Transverse colon (tissue), 3 donors: Measurements from ENCODE around the gene CORIN.

Experiments
- EP300 ChIP-seq: sonication (generic); formaldehyde crosslinking; IDR thresholded peaks from one replicate; pipeline ENCODE4 v1.6.1; 2017; ENCODE audit warnings: antibody characterized with exemption, low read depth
- TF ChIP-seq, protein P1 (sequence below), 5 experiments: fragments of 200-600 bp in 3 of 5; fragments of 450-650 bp in 2 of 5; sonication (generic) in 3 of 5; IDR thresholded peaks; 1 replicate in 2 of 5; 2 replicates in 3 of 5; pipeline ENCODE4 v1.5.1; 2016 to 2017; ENCODE audit warnings: antibody characterized with exemption in 5 of 5, inconsistent platforms in 3 of 5, mild to moderate bottlenecking in 2 of 5, moderate library complexity in 1 of 5

DNA sequence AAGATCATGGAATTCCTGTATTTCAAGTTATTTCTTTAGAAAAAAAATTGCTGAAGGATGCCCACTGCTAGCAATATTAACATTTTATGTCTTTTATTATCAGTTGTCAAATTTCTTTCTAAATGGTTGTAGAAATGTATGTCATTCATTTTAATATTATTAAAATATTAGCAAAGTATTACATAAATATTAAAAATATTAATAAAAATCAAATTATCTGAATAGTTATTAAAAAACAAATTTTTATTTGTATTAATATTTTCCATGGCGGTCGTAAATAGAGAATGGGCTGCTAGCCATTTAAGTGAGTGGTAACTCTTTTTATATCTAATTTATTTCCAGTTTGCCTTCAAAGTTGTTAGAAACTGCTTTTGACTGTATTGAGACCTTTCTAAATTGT lies 280.6 kb downstream of the CORIN start:
- TF ChIP-seq, protein P1, sequence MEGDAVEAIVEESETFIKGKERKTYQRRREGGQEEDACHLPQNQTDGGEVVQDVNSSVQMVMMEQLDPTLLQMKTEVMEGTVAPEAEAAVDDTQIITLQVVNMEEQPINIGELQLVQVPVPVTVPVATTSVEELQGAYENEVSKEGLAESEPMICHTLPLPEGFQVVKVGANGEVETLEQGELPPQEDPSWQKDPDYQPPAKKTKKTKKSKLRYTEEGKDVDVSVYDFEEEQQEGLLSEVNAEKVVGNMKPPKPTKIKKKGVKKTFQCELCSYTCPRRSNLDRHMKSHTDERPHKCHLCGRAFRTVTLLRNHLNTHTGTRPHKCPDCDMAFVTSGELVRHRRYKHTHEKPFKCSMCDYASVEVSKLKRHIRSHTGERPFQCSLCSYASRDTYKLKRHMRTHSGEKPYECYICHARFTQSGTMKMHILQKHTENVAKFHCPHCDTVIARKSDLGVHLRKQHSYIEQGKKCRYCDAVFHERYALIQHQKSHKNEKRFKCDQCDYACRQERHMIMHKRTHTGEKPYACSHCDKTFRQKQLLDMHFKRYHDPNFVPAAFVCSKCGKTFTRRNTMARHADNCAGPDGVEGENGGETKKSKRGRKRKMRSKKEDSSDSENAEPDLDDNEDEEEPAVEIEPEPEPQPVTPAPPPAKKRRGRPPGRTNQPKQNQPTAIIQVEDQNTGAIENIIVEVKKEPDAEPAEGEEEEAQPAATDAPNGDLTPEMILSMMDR (IDR thresholded peaks at IDR 0.05): no peak
- no peak for TF ChIP-seq EP300
